Measurements from ENCODE around the gene CPNE1. TPM values are rescaled to one million over a fixed set of nuclear protein-coding genes. Genes with fewer than 3 reads are reported as not detected.
"Not testable (repeated sequence)": the region's sequence is repeated elsewhere in the genome, so short reads cannot be mapped to it uniquely, and the experiment has no call there.

Gene CPNE1
- total RNA-seq, 1 donor from 2014 or later: 81.2 TPM

GRCh38 chr20:35698298-35699126 is 33.8 kb upstream of the CPNE1 start:
- no peak for DNase-seq

GRCh38 chr20:35697696-35698297 is 33.1 kb upstream of the CPNE1 start:
- DNase-seq: no peak

GRCh38 chr20:35695978-35696377 is 31.3 kb upstream of the CPNE1 start:
- DNase-seq: no peak

GRCh38 chr20:35695245-35695749 is 30.6 kb upstream of the CPNE1 start:
- no peak for DNase-seq

- no peak for DNase-seq
These were observed 25.6 kb upstream of the CPNE1 start for GRCh38 chr20:35690265-35690664.

- DNase-seq: not testable (repeated sequence)
These were observed 22.2 kb upstream of the CPNE1 start for GRCh38 chr20:35686872-35687271.

- not testable (repeated sequence) for DNase-seq
These were observed 20.7 kb upstream of the CPNE1 start for GRCh38 chr20:35685368-35685767.

- no peak for DNase-seq
These were observed 17.3 kb upstream of the CPNE1 start for GRCh38 chr20:35681960-35682359.

GRCh38 chr20:35680452-35681183 is 15.9 kb upstream of the CPNE1 start:
- DNase-seq: no peak

- DNase-seq: no peak
These were observed 10.2 kb upstream of the CPNE1 start for GRCh38 chr20:35674921-35675320.

- no peak for DNase-seq
These were observed 9.2 kb upstream of the CPNE1 start for GRCh38 chr20:35673884-35674283.

GRCh38 chr20:35669681-35670080 is 5.0 kb upstream of the CPNE1 start:
- DNase-seq: no peak

- no peak for DNase-seq
These were observed 4.5 kb upstream of the CPNE1 start for GRCh38 chr20:35669221-35669620.

- DNase-seq: no peak
These were observed 1.2 kb upstream of the CPNE1 start for GRCh38 chr20:35665949-35666288.

- no peak for DNase-seq
These were observed 909 bp downstream of the CPNE1 start for GRCh38 chr20:35663516-35664465.

- no peak for DNase-seq
These were observed 2.1 kb downstream of the CPNE1 start for GRCh38 chr20:35662551-35662950.

GRCh38 chr20:35661908-35662307 is 2.8 kb downstream of the CPNE1 start:
- DNase-seq: no peak

GRCh38 chr20:35661053-35661452 is 3.6 kb downstream of the CPNE1 start:
- no peak for DNase-seq

- no peak for DNase-seq
These were observed 4.4 kb downstream of the CPNE1 start for GRCh38 chr20:35660122-35660937.

GRCh38 chr20:35657271-35657670 is 7.4 kb downstream of the CPNE1 start:
- DNase-seq: no peak

GRCh38 chr20:35654415-35654814 is 10.3 kb downstream of the CPNE1 start:
- DNase-seq: no peak
